Uterus (tissue), 2 donors: Measurements from ENCODE around the gene R3HDM2.

Source experiments
- CTCF ChIP-seq, 4 experiments: fragments of 200-600 bp in 2 of 4; fragments of 450-650 bp in 2 of 4; sonication (generic) in 2 of 4; IDR thresholded peaks; one replicate each; pipeline ENCODE4 v1.5.1; 2016 to 2019; ENCODE audit warnings: antibody characterized with exemption in 4 of 4, mild to moderate bottlenecking in 2 of 4, moderate library complexity in 1 of 4
- POLR2A ChIP-seq, 2 donors: fragments of 450-650 bp; IDR thresholded peaks; one replicate each; pipeline ENCODE4 v1.6.1; 2016; ENCODE audit warnings: antibody characterized with exemption in 2 of 2, mild to moderate bottlenecking in 1 of 2, moderate library complexity in 1 of 2

- TF ChIP-seq POLR2A (IDR thresholded peaks at IDR 0.05), result no peak
- TF ChIP-seq CTCF (IDR thresholded peaks at IDR 0.05), result no peak
Observed at GRCh38 chr12:57479376-57480115, 48.7 kb upstream of the R3HDM2 start, which contains the start of gene ARHGAP9.
